IMR-90 (cell line): ENCODE measurements around the gene PRUNE2. TPM values are rescaled to one million over a fixed set of nuclear protein-coding genes. Genes with fewer than 3 reads are reported as not detected.

Experiments
- ATAC-seq: fragments of 200-7000 bp; cut with Tn5 transposase; 2 replicates; pipeline ENCODE4 v1.9.1; 2020; ENCODE audit warnings: low read depth, mild to moderate bottlenecking, moderate library complexity
- BruUV-seq: library from RNA; stranded (reverse); fragments of 400-500 nt; replicated peaks from 2 replicates; lab custom pipeline; 2021; lab: Mats Ljungman, UMichigan
- CTCF ChIA-PET: fragments of 300-600 bp; formaldehyde crosslinking; extraction: SDS; loops from one replicate; lab custom pipeline; 2021; ENCODE audit warnings: antibody characterized with exemption; lab: Yijun Ruan, JAX
- POLR2A ChIA-PET: fragments of 300-600 bp; sonication (Branson Sonifier 250); formaldehyde crosslinking; loops from one replicate; lab custom pipeline; 2022; ENCODE audit warnings: antibody characterized with exemption; ENCODE audit not compliant: unreplicated experiment; lab: Charles Lee
- DNase-seq: peaks from one replicate; pipeline ENCODE4 v3.0.0; 2013
- H2AFZ ChIP-seq: replicated peaks from 2 replicates; pipeline ENCODE3; 2013; ENCODE audit warnings: low read length, mild to moderate bottlenecking; ENCODE audit not compliant: poor library complexity
- H2AK5ac ChIP-seq: 2 replicates; pipeline ENCODE4 v1.6.1; 2013; ENCODE audit warnings: low read depth, low read length, inconsistent platforms
- H2AK9ac ChIP-seq: replicated peaks from 2 replicates; pipeline ENCODE3; 2013; ENCODE audit warnings: mild to moderate bottlenecking, low read depth, low read length, moderate library complexity; ENCODE audit not compliant: poor library complexity
- H2BK120ac ChIP-seq: 2 replicates; pipeline ENCODE4 v1.6.1; 2013; ENCODE audit warnings: low read depth, low read length, inconsistent platforms
- H2BK15ac ChIP-seq: 3 replicates; pipeline ENCODE4 v1.6.1; 2013; ENCODE audit warnings: low read depth, low read length, inconsistent platforms
- H2BK20ac ChIP-seq: 2 replicates; pipeline ENCODE4 v1.6.1; 2013; ENCODE audit warnings: low read depth, mild to moderate bottlenecking, inconsistent platforms, low read length, moderate library complexity
- H2BK5ac ChIP-seq: 2 replicates; pipeline ENCODE4 v1.6.1; 2013; ENCODE audit warnings: mild to moderate bottlenecking, low read depth, low read length, inconsistent platforms; ENCODE audit not compliant: poor library complexity, severe bottlenecking
- H3K14ac ChIP-seq: replicated peaks from 2 replicates; pipeline ENCODE4 v1.6.1; 2013; ENCODE audit warnings: low read depth, low read length, inconsistent platforms
- H3K18ac ChIP-seq: 2 replicates; pipeline ENCODE4 v1.6.1; 2013; ENCODE audit warnings: low read depth, low read length, control low read depth
- H3K23ac ChIP-seq: 2 replicates; pipeline ENCODE4 v1.6.1; 2013; ENCODE audit warnings: low read depth, low read length, inconsistent platforms
- H3K27ac ChIP-seq: 2 replicates; pipeline ENCODE4 v1.5.1; 2013; ENCODE audit warnings: mild to moderate bottlenecking, control low read depth, low read length; ENCODE audit not compliant: insufficient read depth
- H3K27me3 ChIP-seq: 2 replicates; pipeline ENCODE4 v1.6.1; 2013; ENCODE audit warnings: low read length; ENCODE audit not compliant: control insufficient read depth, insufficient read depth
- H3K36me3 ChIP-seq: 2 replicates; pipeline ENCODE4 v1.6.1; 2013; ENCODE audit warnings: low read length, mixed read lengths; ENCODE audit not compliant: control insufficient read depth, insufficient read depth
- H3K4ac ChIP-seq: 2 replicates; pipeline ENCODE4 v1.6.1; 2013; ENCODE audit warnings: low read depth, low read length, inconsistent platforms
- H3K4me1 ChIP-seq: 2 replicates; pipeline ENCODE4 v1.6.1; 2013; ENCODE audit warnings: low read length, mixed read lengths; ENCODE audit not compliant: control insufficient read depth, insufficient read depth
- H3K4me2 ChIP-seq: 2 replicates; pipeline ENCODE4 v1.6.1; 2013; ENCODE audit warnings: low read depth, mild to moderate bottlenecking, control low read depth, low read length, moderate library complexity
- H3K4me3 ChIP-seq: 2 replicates; pipeline ENCODE4 v1.5.1; 2013; ENCODE audit warnings: low read depth, mild to moderate bottlenecking, control low read depth, low read length, moderate library complexity; ENCODE audit not compliant: insufficient read depth
- H3K56ac ChIP-seq: 2 replicates; pipeline ENCODE4 v1.6.1; 2013; ENCODE audit warnings: low read length, inconsistent platforms; ENCODE audit not compliant: insufficient read depth; ENCODE audit errors: extremely low read depth
- H3K79me1 ChIP-seq, 2 experiments: 2 replicates each; pipeline ENCODE4 v1.6.1; 2013; ENCODE audit warnings: low read length in 2 of 2, inconsistent platforms in 1 of 2, low read depth in 1 of 2
- H3K9ac ChIP-seq: 2 replicates; pipeline ENCODE4 v1.6.1; 2013; ENCODE audit warnings: low read depth, low read length, control low read depth
- H3K9me1 ChIP-seq: 2 replicates; pipeline ENCODE4 v1.6.1; 2013; ENCODE audit warnings: low read length, inconsistent platforms; ENCODE audit not compliant: insufficient read depth
- H3K9me3 ChIP-seq: 2 replicates; pipeline ENCODE4 v1.6.1; 2013; ENCODE audit warnings: low read length; ENCODE audit not compliant: control insufficient read depth, insufficient read depth
- H4K20me1 ChIP-seq: 2 replicates; pipeline ENCODE4 v1.6.1; 2013; ENCODE audit warnings: low read length, inconsistent platforms; ENCODE audit not compliant: insufficient read depth
- H4K5ac ChIP-seq: 2 replicates; pipeline ENCODE4 v1.6.1; 2013; ENCODE audit warnings: mild to moderate bottlenecking, low read depth, low read length, control low read depth
- H4K8ac ChIP-seq, 2 experiments: 2 replicates each; pipeline ENCODE4 v1.6.1; 2013; ENCODE audit warnings: low read depth in 2 of 2, low read length in 2 of 2, control low read depth in 1 of 2, inconsistent platforms in 1 of 2
- H4K91ac ChIP-seq: 2 replicates; pipeline ENCODE4 v1.6.1; 2013; ENCODE audit warnings: low read depth, low read length, inconsistent platforms; ENCODE audit not compliant: insufficient read depth
- BHLHE40 ChIP-seq: fragments of 150-350 bp; IDR thresholded peaks from 2 replicates; pipeline ENCODE4 v1.6.1; 2016; ENCODE audit warnings: mild to moderate bottlenecking, low read depth, low read length
- CEBPB ChIP-seq: IDR thresholded peaks from 2 replicates; pipeline ENCODE4 v1.6.1; 2012; ENCODE audit warnings: low read depth, low read length, improper control_type of control experiment
- CHD1 ChIP-seq: IDR thresholded peaks from 2 replicates; pipeline ENCODE4 v1.6.1; 2012; ENCODE audit warnings: low read depth, low read length, improper control_type of control experiment
- ELK1 ChIP-seq: fragments of 150-350 bp; IDR thresholded peaks from 2 replicates; pipeline ENCODE4 v1.6.1; 2016; ENCODE audit warnings: low read depth, mild to moderate bottlenecking, low read length, moderate library complexity, borderline replicate concordance
- FOS ChIP-seq: fragments of 150-350 bp; IDR thresholded peaks from 2 replicates; pipeline ENCODE4 v1.6.1; 2016; ENCODE audit warnings: low read depth, low read length
- MAFK ChIP-seq: IDR thresholded peaks from 2 replicates; pipeline ENCODE4 v1.6.1; 2012; ENCODE audit warnings: low read depth, low read length, improper control_type of control experiment
- MAZ ChIP-seq: IDR thresholded peaks from 2 replicates; pipeline ENCODE4 v1.6.1; 2012; ENCODE audit warnings: low read depth, mild to moderate bottlenecking, low read length, improper control_type of control experiment, moderate library complexity, borderline replicate concordance
- MXI1 ChIP-seq: IDR thresholded peaks from 2 replicates; pipeline ENCODE4 v1.6.1; 2012; ENCODE audit warnings: low read depth, mild to moderate bottlenecking, low read length, moderate library complexity, borderline replicate concordance
- NFE2L2 ChIP-seq: fragments of 150-350 bp; IDR thresholded peaks from 2 replicates; pipeline ENCODE4 v1.6.1; 2016; ENCODE audit warnings: low read depth, mild to moderate bottlenecking, low read length
- POLR2A ChIP-seq: IDR thresholded peaks from 2 replicates; pipeline ENCODE4 v1.6.1; 2012; ENCODE audit warnings: mild to moderate bottlenecking, low read depth, low read length
- RAD21 ChIP-seq: IDR thresholded peaks from 2 replicates; pipeline ENCODE4 v1.6.1; 2012; ENCODE audit warnings: low read length, improper control_type of control experiment
- RCOR1 ChIP-seq: IDR thresholded peaks from 2 replicates; pipeline ENCODE4 v1.6.1; 2012; ENCODE audit warnings: mild to moderate bottlenecking, low read length, improper control_type of control experiment; ENCODE audit not compliant: insufficient replicate concordance
- RFX5 ChIP-seq: IDR thresholded peaks from 2 replicates; pipeline ENCODE4 v1.8.0; 2012; ENCODE audit warnings: low read depth, mild to moderate bottlenecking, low read length, moderate library complexity
- SMC3 ChIP-seq: fragments of 150-350 bp; IDR thresholded peaks from 2 replicates; pipeline ENCODE4 v1.6.1; 2016; ENCODE audit warnings: low read depth, mild to moderate bottlenecking, antibody characterized with exemption, low read length, moderate library complexity
- WGBS, 2 experiments: methylation state at CpG; one replicate each; pipeline versions ENCODE4 v1.1.5 to v1.1.7; 2013; ENCODE audit warnings: missing lambda C conversion rate in 2 of 2; ENCODE audit not compliant: insufficient read length in 1 of 2; ENCODE audit errors: extremely low coverage in 2 of 2; 5-methylcytosine and 5-hydroxymethylcytosine counted together
- dilution Hi-C: fragments of 300-500 bp; cut with HindIII; formaldehyde crosslinking; loops from one replicate; pipeline ENCODE4 v1.14.3; 2018; ENCODE audit warnings: low sequenced_read_pairs; ENCODE audit not compliant: unreplicated experiment
- in situ Hi-C: fragments of 300-500 bp; cut with MboI; formaldehyde crosslinking; loops from 3 replicates; pipeline ENCODE4 v1.14.3; 2019; ENCODE audit warnings: low sequenced_read_pairs, inconsistent platforms, mixed read lengths
- intact Hi-C: fragments of 100-400 bp; cut with micrococcal nuclease; formaldehyde crosslinking; loops from 2 replicates; pipeline ENCODE4 v1.10.0; 2022
- polyA plus RNA-seq, 3 experiments: library from polyadenylated mRNA; depleted of rRNA; stranded (reverse); fragments of >200 nt; gene quantifications; 2 replicates each; pipeline ENCODE4 v1.2.3, GENCODE V29; 2012; ENCODE audit warnings: low replicate concordance in 1 of 3
- total RNA-seq: library from RNA; depleted of rRNA; stranded (reverse); fragments of >200 nt; gene quantifications from 2 replicates; pipeline ENCODE4 v1.2.3, GENCODE V29; 2012
- TF ChIP-seq, protein P1 (sequence below): fragments of 150-350 bp; IDR thresholded peaks from 2 replicates; pipeline ENCODE4 v1.6.1; 2017; ENCODE audit warnings: mild to moderate bottlenecking, antibody characterized with exemption, low read length, low read depth
- TF ChIP-seq, protein P2 (sequence below): conservative IDR thresholded peaks from 2 replicates; pipeline ENCODE4 v1.5.1; 2012; ENCODE audit warnings: mild to moderate bottlenecking, low read depth, low read length, improper control_type of control experiment

Gene PRUNE2
- total and polyA plus RNA-seq, 2 of the 4 experiments (the other 2 are of a cell fraction), result 0.70 to 1.6 TPM

GRCh38 chr9:76734716-76735115 lies 171.2 kb downstream of the PRUNE2 start:
- H3K23ac ChIP-seq, result no peak overlapping the region
- no peak overlapping the region for H4K91ac ChIP-seq
- no peak overlapping the region for H3K4ac ChIP-seq
- H3K79me1 ChIP-seq, result no peaks in the 10 kb centered on the region
- H3K4me2 ChIP-seq, result no peak overlapping the region
- ChIA-PET CTCF (no interaction called here), POLR2A (no interaction called here)
- no peak overlapping the region for H3K18ac ChIP-seq
- H2BK20ac ChIP-seq, result no peak overlapping the region
- DNase-seq (no peak), ATAC-seq (no peak)
- no peak overlapping the region for H2AK9ac ChIP-seq
- TF ChIP-seq NFE2L2, result no peak
- TF ChIP-seq SMC3, result no peak
- TF ChIP-seq RAD21, result no peak
- no peak for TF ChIP-seq MAZ
- TF ChIP-seq CHD1, result no peak
- no peak for TF ChIP-seq RFX5
- no peak for TF ChIP-seq RCOR1
- no peak for TF ChIP-seq FOS
- no peak for TF ChIP-seq POLR2A
- no peak for TF ChIP-seq ELK1
- TF ChIP-seq MXI1, result no peak
- TF ChIP-seq, protein P1, sequence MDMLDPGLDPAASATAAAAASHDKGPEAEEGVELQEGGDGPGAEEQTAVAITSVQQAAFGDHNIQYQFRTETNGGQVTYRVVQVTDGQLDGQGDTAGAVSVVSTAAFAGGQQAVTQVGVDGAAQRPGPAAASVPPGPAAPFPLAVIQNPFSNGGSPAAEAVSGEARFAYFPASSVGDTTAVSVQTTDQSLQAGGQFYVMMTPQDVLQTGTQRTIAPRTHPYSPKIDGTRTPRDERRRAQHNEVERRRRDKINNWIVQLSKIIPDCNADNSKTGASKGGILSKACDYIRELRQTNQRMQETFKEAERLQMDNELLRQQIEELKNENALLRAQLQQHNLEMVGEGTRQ, result no peak
- TF ChIP-seq, protein P2, sequence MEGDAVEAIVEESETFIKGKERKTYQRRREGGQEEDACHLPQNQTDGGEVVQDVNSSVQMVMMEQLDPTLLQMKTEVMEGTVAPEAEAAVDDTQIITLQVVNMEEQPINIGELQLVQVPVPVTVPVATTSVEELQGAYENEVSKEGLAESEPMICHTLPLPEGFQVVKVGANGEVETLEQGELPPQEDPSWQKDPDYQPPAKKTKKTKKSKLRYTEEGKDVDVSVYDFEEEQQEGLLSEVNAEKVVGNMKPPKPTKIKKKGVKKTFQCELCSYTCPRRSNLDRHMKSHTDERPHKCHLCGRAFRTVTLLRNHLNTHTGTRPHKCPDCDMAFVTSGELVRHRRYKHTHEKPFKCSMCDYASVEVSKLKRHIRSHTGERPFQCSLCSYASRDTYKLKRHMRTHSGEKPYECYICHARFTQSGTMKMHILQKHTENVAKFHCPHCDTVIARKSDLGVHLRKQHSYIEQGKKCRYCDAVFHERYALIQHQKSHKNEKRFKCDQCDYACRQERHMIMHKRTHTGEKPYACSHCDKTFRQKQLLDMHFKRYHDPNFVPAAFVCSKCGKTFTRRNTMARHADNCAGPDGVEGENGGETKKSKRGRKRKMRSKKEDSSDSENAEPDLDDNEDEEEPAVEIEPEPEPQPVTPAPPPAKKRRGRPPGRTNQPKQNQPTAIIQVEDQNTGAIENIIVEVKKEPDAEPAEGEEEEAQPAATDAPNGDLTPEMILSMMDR, result no peak
- TF ChIP-seq MAFK, result no peak
- no peak for TF ChIP-seq BHLHE40
- no peak for TF ChIP-seq CEBPB
- H2BK15ac ChIP-seq, result no peak overlapping the region
- H2BK120ac ChIP-seq, result no peak overlapping the region
- H3K9ac ChIP-seq, result no peak overlapping the region
- H3K4me3 ChIP-seq, result no peak overlapping the region
- no peak overlapping the region for H2BK5ac ChIP-seq
- H2AFZ ChIP-seq, result no peak overlapping the region
- H4K8ac ChIP-seq, result no peak overlapping the region
- H2AK5ac ChIP-seq, result no peak overlapping the region
- no peak overlapping the region for H3K14ac ChIP-seq
- H3K9me1 ChIP-seq, result no peaks in the 10 kb centered on the region
- no peak overlapping the region for H3K27ac ChIP-seq
- peaks cover 3% of the 10 kb centered on the region; the same call in 1 of the 2 replicates for H3K27me3 ChIP-seq
- H3K56ac ChIP-seq, result no peak overlapping the region
- 60% methylated on average over 1 of the region's 3 CpGs; no CpG with 5 or more reads in 1 of the 2 experiments for WGBS, 2 experiments
- no peaks in the 10 kb centered on the region for H4K20me1 ChIP-seq
- in situ Hi-C loops, result no loop called here
- no peaks in the 10 kb centered on the region for H3K36me3 ChIP-seq
- H4K5ac ChIP-seq, result no peak overlapping the region
- no peaks in the 10 kb centered on the region for H3K9me3 ChIP-seq
- BruUV-seq, result no TSS peak
- intact Hi-C loops, result no loop called here
- no peaks in the 10 kb centered on the region for H3K4me1 ChIP-seq
- dilution Hi-C loops, result no loop called here
